WTC11 (cell line): Measurements from ENCODE around the gene TLR3. TPM values are rescaled to one million over a fixed set of nuclear protein-coding genes. Genes with fewer than 3 reads are reported as not detected.

Experiments
- CBFB ChIP-seq: sonication (generic); formaldehyde crosslinking; IDR thresholded peaks from 2 replicates; pipeline ENCODE4 v1.8.1; 2022; ENCODE audit warnings: mild to moderate bottlenecking, low read depth, missing genetic modification reagents
- ELF4 ChIP-seq: sonication (generic); formaldehyde crosslinking; IDR thresholded peaks from 2 replicates; pipeline ENCODE4 v1.8.1; 2022; ENCODE audit warnings: low read depth, mild to moderate bottlenecking, moderate library complexity, missing genetic modification reagents
- ESRRA ChIP-seq: sonication (generic); formaldehyde crosslinking; IDR thresholded peaks from 2 replicates; pipeline ENCODE4 v1.8.1; 2022; ENCODE audit warnings: mild to moderate bottlenecking, missing genetic modification reagents, borderline replicate concordance
- FOXP1 ChIP-seq: sonication (generic); formaldehyde crosslinking; IDR thresholded peaks from 2 replicates; pipeline ENCODE4 v1.8.0; 2022; ENCODE audit warnings: missing genetic modification reagents, mild to moderate bottlenecking, moderate library complexity, borderline replicate concordance
- GTF2I ChIP-seq: fragments of 250-450 bp; sonication (Bioruptor Pico); conservative IDR thresholded peaks from 2 replicates; pipeline ENCODE4 v1.4.0; 2021; ENCODE audit warnings: mild to moderate bottlenecking
- MXD4 ChIP-seq: fragments of 250-450 bp; sonication (Bioruptor Pico); IDR thresholded peaks from 2 replicates; pipeline ENCODE4 v1.8.0; 2021; ENCODE audit warnings: mild to moderate bottlenecking, moderate library complexity, borderline replicate concordance
- MYBL2 ChIP-seq: sonication (generic); formaldehyde crosslinking; IDR thresholded peaks from 2 replicates; pipeline ENCODE4 v1.8.1; 2023; ENCODE audit warnings: mild to moderate bottlenecking, moderate library complexity, missing genetic modification reagents
- NFE2L1 ChIP-seq: sonication (generic); formaldehyde crosslinking; IDR thresholded peaks from 2 replicates; pipeline ENCODE4 v1.8.1; 2023; ENCODE audit warnings: missing genetic modification reagents
- NR2C2 ChIP-seq: sonication (generic); formaldehyde crosslinking; IDR thresholded peaks from 2 replicates; pipeline ENCODE4 v1.8.0; 2022; ENCODE audit warnings: mild to moderate bottlenecking, missing genetic modification reagents
- SMAD3 ChIP-seq: sonication (generic); formaldehyde crosslinking; IDR thresholded peaks from 2 replicates; pipeline ENCODE4 v1.8.0; 2022; ENCODE audit warnings: missing genetic modification reagents, mild to moderate bottlenecking, borderline replicate concordance
- TEAD1 ChIP-seq: sonication (generic); formaldehyde crosslinking; IDR thresholded peaks from 2 replicates; pipeline ENCODE4 v1.8.0; 2022; ENCODE audit warnings: mild to moderate bottlenecking, missing genetic modification reagents
- ZBTB21 ChIP-seq: sonication (generic); formaldehyde crosslinking; IDR thresholded peaks from 2 replicates; pipeline ENCODE4 v1.8.1; 2023; ENCODE audit warnings: mild to moderate bottlenecking, missing genetic modification reagents, borderline replicate concordance
- ZNF121 ChIP-seq: sonication (generic); formaldehyde crosslinking; IDR thresholded peaks from 2 replicates; pipeline ENCODE4 v1.8.0; 2023; ENCODE audit warnings: missing genetic modification reagents
- ZNF219 ChIP-seq: sonication (generic); formaldehyde crosslinking; IDR thresholded peaks from 2 replicates; pipeline ENCODE4 v1.8.0; 2023; ENCODE audit warnings: missing genetic modification reagents, mild to moderate bottlenecking, borderline replicate concordance
- ZNF263 ChIP-seq: sonication (generic); formaldehyde crosslinking; IDR thresholded peaks from 2 replicates; pipeline ENCODE4 v1.8.1; 2022; ENCODE audit warnings: low read depth, mild to moderate bottlenecking, moderate library complexity, missing genetic modification reagents
- ZNF317 ChIP-seq: sonication (generic); formaldehyde crosslinking; IDR thresholded peaks from 2 replicates; pipeline ENCODE4 v1.8.1; 2023; ENCODE audit warnings: low read depth, mild to moderate bottlenecking, moderate library complexity, missing genetic modification reagents, borderline replicate concordance
- ZNF423 ChIP-seq: fragments of 250-450 bp; sonication (Bioruptor Pico); IDR thresholded peaks from 2 replicates; pipeline ENCODE4 v2.1.2; 2022; ENCODE audit warnings: mild to moderate bottlenecking, moderate library complexity
- total RNA-seq: library from RNA; stranded (reverse); gene quantifications from 3 replicates; pipeline ENCODE4 v1.2.3, GENCODE V29; 2021
- TF ChIP-seq, protein P1 (sequence below): sonication (generic); formaldehyde crosslinking; IDR thresholded peaks from 2 replicates; pipeline ENCODE4 v1.8.1; 2022; ENCODE audit warnings: missing genetic modification reagents, borderline replicate concordance
- TF ChIP-seq, protein P2 (sequence below): sonication (generic); formaldehyde crosslinking; IDR thresholded peaks from 2 replicates; pipeline ENCODE4 v1.8.0; 2023; ENCODE audit warnings: mild to moderate bottlenecking, missing genetic modification reagents
- TF ChIP-seq, protein P3 (sequence below): fragments of 250-450 bp; sonication (Bioruptor Pico); IDR thresholded peaks from 2 replicates; pipeline ENCODE4 v1.9.0; 2021; ENCODE audit warnings: moderate library complexity, mild to moderate bottlenecking, inconsistent platforms, borderline replicate concordance
- TF ChIP-seq, protein P4 (sequence below): sonication (generic); formaldehyde crosslinking; IDR thresholded peaks from 2 replicates; pipeline ENCODE4 v1.8.0; 2022; ENCODE audit warnings: mild to moderate bottlenecking, missing genetic modification reagents
- TF ChIP-seq, protein P5 (sequence below): fragments of 250-450 bp; sonication (Bioruptor Pico); IDR thresholded peaks from 2 replicates; pipeline ENCODE4 v1.8.0; 2021; ENCODE audit warnings: mild to moderate bottlenecking

The TLR3 gene
- total RNA-seq, 1 experiment from 2014 or later: 1.8 TPM

DNA sequence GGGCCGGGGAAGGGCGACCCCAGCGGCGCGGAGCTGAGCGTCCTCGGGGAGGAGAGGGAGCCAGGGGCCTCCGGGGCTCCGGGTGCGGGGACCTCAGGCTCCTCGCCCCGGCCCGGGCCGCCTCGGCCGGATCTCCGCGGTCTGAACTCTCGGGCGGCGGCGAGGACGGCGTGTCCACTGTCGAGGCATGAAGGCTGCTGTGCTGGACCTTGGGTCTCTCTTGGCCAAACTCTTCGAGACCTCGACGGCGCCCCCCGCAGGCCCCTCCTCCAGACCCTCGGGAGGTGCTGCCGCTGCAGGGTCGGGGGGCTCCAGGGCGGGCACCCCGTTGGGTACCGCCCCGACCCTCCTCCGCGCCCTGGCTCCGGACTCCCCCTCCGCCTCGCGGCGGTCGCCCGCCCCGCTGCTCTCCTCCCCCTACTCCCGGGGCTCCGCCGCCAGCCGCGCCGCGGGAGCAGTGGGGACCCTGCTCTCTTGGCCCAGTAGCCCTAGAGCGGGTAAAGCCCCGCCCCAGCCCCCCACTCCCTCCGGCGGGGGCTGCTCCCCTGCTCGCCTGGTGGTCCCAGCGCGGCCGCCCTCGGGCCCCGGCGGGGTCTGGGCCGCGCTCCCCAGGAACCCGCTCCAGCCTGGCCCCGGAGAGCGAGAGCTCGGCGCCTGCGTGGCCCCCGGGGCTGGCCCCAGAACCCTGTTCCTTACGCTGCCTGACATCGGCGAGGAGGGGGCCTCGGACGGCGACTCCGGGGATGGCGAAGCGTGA is 36.1 kb downstream of the TLR3 start (continued):
- TF ChIP-seq NR2C2 (CRISPR knock-in tag): peak; percentile 33; the same call in 1 of the 2 replicates
- 0 out of 2 replicates have a peak, but pooled peaks have one; percentile 16 for TF ChIP-seq TEAD1 (CRISPR knock-in tag)
- peak; percentile 41; the same call in 1 of the 2 replicates for TF ChIP-seq ESRRA (CRISPR knock-in tag)
- peak; percentile 31; the same call in 1 of the 2 replicates for TF ChIP-seq ZNF423
- no peak for TF ChIP-seq CBFB
- TF ChIP-seq MYBL2 (CRISPR knock-in tag): 0 out of 2 replicates have a peak, but pooled peaks have one; percentile 31
- no peak for TF ChIP-seq SMAD3 (CRISPR knock-in tag)
- TF ChIP-seq ELF4 (CRISPR knock-in tag): no peak
- TF ChIP-seq ZNF317: peak; percentile 34; the same call in 1 of the 2 replicates
- TF ChIP-seq FOXP1: peak; percentile 76
- TF ChIP-seq, protein P1, sequence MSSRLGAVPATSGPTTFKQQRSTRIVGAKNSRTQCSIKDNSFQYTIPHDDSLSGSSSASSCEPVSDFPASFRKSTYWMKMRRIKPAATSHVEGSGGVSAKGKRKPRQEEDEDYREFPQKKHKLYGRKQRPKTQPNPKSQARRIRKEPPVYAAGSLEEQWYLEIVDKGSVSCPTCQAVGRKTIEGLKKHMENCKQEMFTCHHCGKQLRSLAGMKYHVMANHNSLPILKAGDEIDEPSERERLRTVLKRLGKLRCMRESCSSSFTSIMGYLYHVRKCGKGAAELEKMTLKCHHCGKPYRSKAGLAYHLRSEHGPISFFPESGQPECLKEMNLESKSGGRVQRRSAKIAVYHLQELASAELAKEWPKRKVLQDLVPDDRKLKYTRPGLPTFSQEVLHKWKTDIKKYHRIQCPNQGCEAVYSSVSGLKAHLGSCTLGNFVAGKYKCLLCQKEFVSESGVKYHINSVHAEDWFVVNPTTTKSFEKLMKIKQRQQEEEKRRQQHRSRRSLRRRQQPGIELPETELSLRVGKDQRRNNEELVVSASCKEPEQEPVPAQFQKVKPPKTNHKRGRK (CRISPR knock-in tag): no peak
- TF ChIP-seq, protein P2, sequence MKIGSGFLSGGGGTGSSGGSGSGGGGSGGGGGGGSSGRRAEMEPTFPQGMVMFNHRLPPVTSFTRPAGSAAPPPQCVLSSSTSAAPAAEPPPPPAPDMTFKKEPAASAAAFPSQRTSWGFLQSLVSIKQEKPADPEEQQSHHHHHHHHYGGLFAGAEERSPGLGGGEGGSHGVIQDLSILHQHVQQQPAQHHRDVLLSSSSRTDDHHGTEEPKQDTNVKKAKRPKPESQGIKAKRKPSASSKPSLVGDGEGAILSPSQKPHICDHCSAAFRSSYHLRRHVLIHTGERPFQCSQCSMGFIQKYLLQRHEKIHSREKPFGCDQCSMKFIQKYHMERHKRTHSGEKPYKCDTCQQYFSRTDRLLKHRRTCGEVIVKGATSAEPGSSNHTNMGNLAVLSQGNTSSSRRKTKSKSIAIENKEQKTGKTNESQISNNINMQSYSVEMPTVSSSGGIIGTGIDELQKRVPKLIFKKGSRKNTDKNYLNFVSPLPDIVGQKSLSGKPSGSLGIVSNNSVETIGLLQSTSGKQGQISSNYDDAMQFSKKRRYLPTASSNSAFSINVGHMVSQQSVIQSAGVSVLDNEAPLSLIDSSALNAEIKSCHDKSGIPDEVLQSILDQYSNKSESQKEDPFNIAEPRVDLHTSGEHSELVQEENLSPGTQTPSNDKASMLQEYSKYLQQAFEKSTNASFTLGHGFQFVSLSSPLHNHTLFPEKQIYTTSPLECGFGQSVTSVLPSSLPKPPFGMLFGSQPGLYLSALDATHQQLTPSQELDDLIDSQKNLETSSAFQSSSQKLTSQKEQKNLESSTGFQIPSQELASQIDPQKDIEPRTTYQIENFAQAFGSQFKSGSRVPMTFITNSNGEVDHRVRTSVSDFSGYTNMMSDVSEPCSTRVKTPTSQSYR (CRISPR knock-in tag): no peak; the same call in 1 of the 2 replicates
- TF ChIP-seq ZNF263 (CRISPR knock-in tag): no peak
- no peak for TF ChIP-seq ZBTB21 (CRISPR knock-in tag)
- TF ChIP-seq GTF2I: no peak
- TF ChIP-seq MXD4 (CRISPR knock-in tag): no peak
- TF ChIP-seq, protein P3, sequence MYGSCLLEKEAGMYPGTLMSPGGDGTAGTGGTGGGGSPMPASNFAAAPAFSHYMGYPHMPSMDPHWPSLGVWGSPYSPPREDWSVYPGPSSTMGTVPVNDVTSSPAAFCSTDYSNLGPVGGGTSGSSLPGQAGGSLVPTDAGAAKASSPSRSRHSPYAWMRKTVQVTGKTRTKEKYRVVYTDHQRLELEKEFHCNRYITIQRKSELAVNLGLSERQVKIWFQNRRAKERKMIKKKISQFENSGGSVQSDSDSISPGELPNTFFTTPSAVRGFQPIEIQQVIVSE (CRISPR knock-in tag): no peak
- TF ChIP-seq ZNF121 (CRISPR knock-in tag): 0 out of 2 replicates have a peak, but pooled peaks have one; percentile 1
- peak; percentile 70 for TF ChIP-seq NFE2L1 (CRISPR knock-in tag)
- TF ChIP-seq, protein P4, sequence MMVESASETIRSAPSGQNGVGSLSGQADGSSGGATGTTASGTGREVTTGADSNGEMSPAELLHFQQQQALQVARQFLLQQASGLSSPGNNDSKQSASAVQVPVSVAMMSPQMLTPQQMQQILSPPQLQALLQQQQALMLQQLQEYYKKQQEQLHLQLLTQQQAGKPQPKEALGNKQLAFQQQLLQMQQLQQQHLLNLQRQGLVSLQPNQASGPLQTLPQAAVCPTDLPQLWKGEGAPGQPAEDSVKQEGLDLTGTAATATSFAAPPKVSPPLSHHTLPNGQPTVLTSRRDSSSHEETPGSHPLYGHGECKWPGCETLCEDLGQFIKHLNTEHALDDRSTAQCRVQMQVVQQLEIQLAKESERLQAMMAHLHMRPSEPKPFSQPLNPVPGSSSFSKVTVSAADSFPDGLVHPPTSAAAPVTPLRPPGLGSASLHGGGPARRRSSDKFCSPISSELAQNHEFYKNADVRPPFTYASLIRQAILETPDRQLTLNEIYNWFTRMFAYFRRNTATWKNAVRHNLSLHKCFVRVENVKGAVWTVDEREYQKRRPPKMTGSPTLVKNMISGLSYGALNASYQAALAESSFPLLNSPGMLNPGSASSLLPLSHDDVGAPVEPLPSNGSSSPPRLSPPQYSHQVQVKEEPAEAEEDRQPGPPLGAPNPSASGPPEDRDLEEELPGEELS (CRISPR knock-in tag): peak; percentile 44; the same call in 1 of the 2 replicates
- TF ChIP-seq ZNF219: peak; percentile 17; the same call in 1 of the 2 replicates
- TF ChIP-seq, protein P5, sequence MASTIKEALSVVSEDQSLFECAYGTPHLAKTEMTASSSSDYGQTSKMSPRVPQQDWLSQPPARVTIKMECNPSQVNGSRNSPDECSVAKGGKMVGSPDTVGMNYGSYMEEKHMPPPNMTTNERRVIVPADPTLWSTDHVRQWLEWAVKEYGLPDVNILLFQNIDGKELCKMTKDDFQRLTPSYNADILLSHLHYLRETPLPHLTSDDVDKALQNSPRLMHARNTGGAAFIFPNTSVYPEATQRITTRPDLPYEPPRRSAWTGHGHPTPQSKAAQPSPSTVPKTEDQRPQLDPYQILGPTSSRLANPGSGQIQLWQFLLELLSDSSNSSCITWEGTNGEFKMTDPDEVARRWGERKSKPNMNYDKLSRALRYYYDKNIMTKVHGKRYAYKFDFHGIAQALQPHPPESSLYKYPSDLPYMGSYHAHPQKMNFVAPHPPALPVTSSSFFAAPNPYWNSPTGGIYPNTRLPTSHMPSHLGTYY (CRISPR knock-in tag): no peak
